ENCODE measurements around the gene LHFPL4.

The LHFPL4 gene

DNA sequence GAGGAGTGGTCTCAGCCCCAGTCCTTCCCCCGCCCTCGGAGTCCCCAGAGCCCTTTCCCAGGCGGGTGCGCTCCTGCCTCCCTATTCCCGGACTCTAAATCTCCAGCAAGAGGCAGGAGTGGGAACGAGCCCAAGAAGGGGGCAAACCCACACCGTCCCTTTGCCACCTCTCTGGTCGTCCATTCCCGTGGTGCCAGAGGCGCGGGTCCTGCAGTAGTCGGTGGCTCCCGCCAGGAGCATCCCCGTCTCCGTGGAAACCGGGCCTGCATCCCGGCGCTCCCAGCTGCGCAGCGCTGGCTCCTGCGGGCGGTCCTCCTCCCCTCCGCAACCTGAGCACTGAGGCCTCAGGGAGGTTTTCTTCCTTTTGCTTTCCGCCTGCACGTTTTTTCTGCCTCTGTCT is 44.8 kb downstream of the LHFPL4 start:
- peaks cover 0 to 26% (median 15%) of the 10 kb centered on the region in 3 experiments for H3K27me3 ChIP-seq (ENCODE audit: control insufficient read depth in 3 of 3, insufficient read depth in 3 of 3, low read depth in 1 of 3, low read length in 3 of 3)
- no peak overlapping the region for H3K27ac ChIP-seq (replicated peaks; ENCODE audit: low read length)
- no peak overlapping the region for H4K91ac ChIP-seq (ENCODE audit: low read depth, low read length, poor library complexity)
- no peak overlapping the region for H2BK120ac ChIP-seq (ENCODE audit: low read depth, low read length)
- H3K9ac ChIP-seq (ENCODE audit: low read depth, low read length, poor library complexity) = no peak overlapping the region
- H2BK12ac ChIP-seq (ENCODE audit: low read length) = no peak overlapping the region
- H2BK5ac ChIP-seq (ENCODE audit: low read length) = no peak overlapping the region
- H4K8ac ChIP-seq (ENCODE audit: low read depth, low read length) = no peak overlapping the region
- no peak overlapping the region for H3K4me2 ChIP-seq (ENCODE audit: insufficient read depth, low read length, poor library complexity, severe bottlenecking)
- no peak overlapping the region for H2AFZ ChIP-seq (ENCODE audit: low read length)
- H2BK15ac ChIP-seq (ENCODE audit: low read length) = no peak overlapping the region
- no peaks in the 10 kb centered on the region for H3K79me1 ChIP-seq (ENCODE audit: low read depth, low read length)
- no peaks in the 10 kb centered on the region for H3K9me3 ChIP-seq (replicated peaks in 1 of 2; ENCODE audit: control insufficient read depth in 2 of 2, insufficient read depth in 1 of 2, low read depth in 1 of 2, low read length in 2 of 2)
- no peak overlapping the region for H2AK5ac ChIP-seq (ENCODE audit: low read depth, low read length)
- H3K18ac ChIP-seq (ENCODE audit: low read length) = no peak overlapping the region
- WGBS, 2 donors (ENCODE audit: extremely low coverage in 2 of 2, insufficient read length in 2 of 2, insufficient replicate concordance in 1 of 2) = no CpG with 5 or more reads among the region's 25 CpGs
- H3K36me3 ChIP-seq (replicated peaks in 1 of 2; ENCODE audit: control insufficient read depth in 2 of 2, insufficient read depth in 2 of 2, low read length in 2 of 2) = no peaks in the 10 kb centered on the region
- no peak overlapping the region for H3K14ac ChIP-seq (ENCODE audit: low read length)
- H3K23ac ChIP-seq (ENCODE audit: low read depth, low read length, poor library complexity) = peak overlapping the region; percentile 31
- no peak overlapping the region for H3K4ac ChIP-seq (ENCODE audit: low read length)
- DNase-seq (ENCODE audit: low spot score) = no peak
- H3K4me1 ChIP-seq (ENCODE audit: control insufficient read depth in 2 of 2, insufficient read depth in 1 of 2, low read depth in 1 of 2, low read length in 2 of 2) = no peaks in the 10 kb centered on the region
- H3K4me3 ChIP-seq (ENCODE audit: low read length in 2 of 2) = no peak overlapping the region

DNA sequence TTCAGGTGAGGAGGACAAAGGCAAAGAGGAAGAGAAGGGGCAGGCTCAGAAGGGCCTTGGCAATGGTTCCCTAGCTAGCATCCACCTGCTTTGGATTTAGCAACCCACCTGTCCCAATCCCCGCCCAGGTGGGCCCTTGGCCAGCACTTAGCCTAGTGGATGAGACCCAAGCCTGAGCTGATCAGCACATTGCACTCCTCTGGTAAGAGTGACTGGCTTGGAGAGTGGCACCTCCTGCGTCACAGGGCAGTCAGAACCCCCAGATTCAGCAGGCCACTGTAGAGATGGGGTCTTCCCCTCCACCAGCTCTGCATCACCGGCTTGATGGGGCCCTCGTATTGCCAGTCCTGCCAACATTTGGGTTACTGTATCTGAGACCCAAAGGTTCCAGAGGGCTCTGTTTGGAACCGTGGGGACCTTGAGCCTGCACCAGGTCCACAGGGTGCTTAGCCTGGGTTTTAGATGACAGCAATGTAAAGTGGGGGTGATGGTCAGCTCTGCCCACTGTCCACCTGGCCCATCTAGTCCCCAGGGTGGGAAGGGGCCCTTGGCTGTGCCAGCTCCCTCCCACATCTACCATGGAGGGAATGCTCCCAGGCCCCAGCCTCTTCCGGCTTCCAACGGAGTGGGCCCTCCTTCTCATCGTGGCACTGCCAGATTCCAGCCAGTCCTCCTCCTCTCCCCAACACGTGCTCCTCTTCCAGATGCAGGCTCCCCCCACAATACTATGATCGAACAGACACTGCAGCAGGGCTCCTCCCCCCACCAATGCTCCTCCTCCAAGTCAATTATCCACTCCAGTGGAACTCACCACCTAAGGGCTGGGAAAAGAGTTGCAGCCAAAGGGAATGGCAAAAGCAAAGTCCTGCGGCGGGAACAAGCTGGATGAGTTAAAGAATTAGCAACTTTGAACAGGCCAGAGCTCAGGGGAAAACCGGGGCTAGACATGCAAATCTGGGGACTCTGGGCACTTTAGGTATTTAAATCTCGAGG is 45.7 kb downstream of the LHFPL4 start:
- H3K9ac ChIP-seq (ENCODE audit: low read depth, low read length, poor library complexity) = no peak overlapping the region
- H3K4me2 ChIP-seq (ENCODE audit: insufficient read depth, low read length, poor library complexity, severe bottlenecking) = no peak overlapping the region
- H3K23ac ChIP-seq (ENCODE audit: low read depth, low read length, poor library complexity) = no peak overlapping the region
- DNase-seq (ENCODE audit: low spot score) = no peak
- no peak overlapping the region for H3K4me3 ChIP-seq (ENCODE audit: low read length in 2 of 2)
- no peak overlapping the region for H2BK15ac ChIP-seq (ENCODE audit: low read length)
- no peak overlapping the region for H3K14ac ChIP-seq (ENCODE audit: low read length)
- no peak overlapping the region for H3K27ac ChIP-seq (replicated peaks; ENCODE audit: low read length)
- H2AFZ ChIP-seq (ENCODE audit: low read length) = no peak overlapping the region
- H3K36me3 ChIP-seq (replicated peaks in 1 of 2; ENCODE audit: control insufficient read depth in 2 of 2, insufficient read depth in 2 of 2, low read length in 2 of 2) = no peaks in the 10 kb centered on the region
- no peak overlapping the region for H2BK120ac ChIP-seq (ENCODE audit: low read depth, low read length)
- no peak overlapping the region for H4K8ac ChIP-seq (ENCODE audit: low read depth, low read length)
- H3K4me1 ChIP-seq (ENCODE audit: control insufficient read depth in 2 of 2, insufficient read depth in 1 of 2, low read depth in 1 of 2, low read length in 2 of 2) = no peaks in the 10 kb centered on the region
- H3K4ac ChIP-seq (ENCODE audit: low read length) = no peak overlapping the region
- WGBS, 2 donors (ENCODE audit: extremely low coverage in 2 of 2, insufficient read length in 2 of 2, insufficient replicate concordance in 1 of 2) = no CpG with 5 or more reads among the region's 14 CpGs
- no peaks in the 10 kb centered on the region for H3K9me3 ChIP-seq (replicated peaks in 1 of 2; ENCODE audit: control insufficient read depth in 2 of 2, insufficient read depth in 1 of 2, low read depth in 1 of 2, low read length in 2 of 2)
- no peak overlapping the region for H3K18ac ChIP-seq (ENCODE audit: low read length)
- no peaks in the 10 kb centered on the region for H3K79me1 ChIP-seq (ENCODE audit: low read depth, low read length)
- no peak overlapping the region for H2BK12ac ChIP-seq (ENCODE audit: low read length)
- no peak overlapping the region for H2AK5ac ChIP-seq (ENCODE audit: low read depth, low read length)
- no peak overlapping the region for H2BK5ac ChIP-seq (ENCODE audit: low read length)
- no peak overlapping the region for H4K91ac ChIP-seq (ENCODE audit: low read depth, low read length, poor library complexity)
- peaks cover 0 to 26% (median 15%) of the 10 kb centered on the region in 3 experiments for H3K27me3 ChIP-seq (ENCODE audit: control insufficient read depth in 3 of 3, insufficient read depth in 3 of 3, low read depth in 1 of 3, low read length in 3 of 3)

DNA sequence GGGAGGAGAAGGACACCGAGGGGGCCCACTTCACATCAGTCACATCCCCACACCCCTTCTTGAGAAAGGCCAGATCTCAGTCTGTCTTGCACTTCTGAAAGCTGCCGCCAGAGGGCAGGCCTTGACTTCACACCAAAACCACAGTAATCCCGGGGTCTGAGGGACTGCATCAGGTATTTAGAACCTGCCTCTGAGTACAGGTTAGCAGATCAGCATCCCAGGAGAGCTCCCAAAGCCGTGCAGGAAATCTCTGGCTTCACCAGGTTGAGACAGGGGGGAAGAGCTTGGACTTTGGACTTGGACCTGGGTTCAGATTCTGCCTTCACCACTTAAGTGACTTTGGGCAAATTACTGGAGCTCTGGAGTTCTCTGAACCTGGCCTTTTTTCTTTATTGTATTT is 50.3 kb downstream of the LHFPL4 start:
- Histone ChIP-seq H2BK15ac (ENCODE audit: low read length) (no peak overlapping the region), H3K36me3 (replicated peaks in 1 of 2; ENCODE audit: control insufficient read depth in 2 of 2, insufficient read depth in 2 of 2, low read length in 2 of 2) (no peaks in the 10 kb centered on the region), H2BK120ac (ENCODE audit: low read depth, low read length) (no peak overlapping the region), H2AFZ (ENCODE audit: low read length) (no peak overlapping the region), H3K27ac (replicated peaks; ENCODE audit: low read length) (no peak overlapping the region), H2BK5ac (ENCODE audit: low read length) (no peak overlapping the region), H2BK12ac (ENCODE audit: low read length) (no peak overlapping the region), H4K91ac (ENCODE audit: low read depth, low read length, poor library complexity) (no peak overlapping the region), H3K79me1 (ENCODE audit: low read depth, low read length) (no peaks in the 10 kb centered on the region), H3K4me2 (ENCODE audit: insufficient read depth, low read length, poor library complexity, severe bottlenecking) (no peak overlapping the region), H3K27me3 (ENCODE audit: control insufficient read depth in 3 of 3, insufficient read depth in 3 of 3, low read depth in 1 of 3, low read length in 3 of 3) (peaks cover 0 to 34% (median 20%) of the 10 kb centered on the region in 3 experiments), H3K14ac (ENCODE audit: low read length) (no peak overlapping the region), H4K8ac (ENCODE audit: low read depth, low read length) (no peak overlapping the region), H3K9ac (ENCODE audit: low read depth, low read length, poor library complexity) (no peak overlapping the region), H3K4ac (ENCODE audit: low read length) (no peak overlapping the region), H3K18ac (ENCODE audit: low read length) (no peak overlapping the region), H3K4me1 (ENCODE audit: control insufficient read depth in 2 of 2, insufficient read depth in 1 of 2, low read depth in 1 of 2, low read length in 2 of 2) (peaks cover 6 to 10% of the 10 kb centered on the region in 2 donors), H3K9me3 (replicated peaks in 1 of 2; ENCODE audit: control insufficient read depth in 2 of 2, insufficient read depth in 1 of 2, low read depth in 1 of 2, low read length in 2 of 2) (peaks cover 0 to 2% of the 10 kb centered on the region in 2 donors), H2AK5ac (ENCODE audit: low read depth, low read length) (no peak overlapping the region), H3K4me3 (ENCODE audit: low read length in 2 of 2) (no peak overlapping the region), H3K23ac (ENCODE audit: low read depth, low read length, poor library complexity) (no peak overlapping the region)
- no CpG with 5 or more reads among the region's 4 CpGs for WGBS, 2 donors (ENCODE audit: extremely low coverage in 2 of 2, insufficient read length in 2 of 2, insufficient replicate concordance in 1 of 2)
- peak; percentile 85 for DNase-seq (ENCODE audit: low spot score)

DNA sequence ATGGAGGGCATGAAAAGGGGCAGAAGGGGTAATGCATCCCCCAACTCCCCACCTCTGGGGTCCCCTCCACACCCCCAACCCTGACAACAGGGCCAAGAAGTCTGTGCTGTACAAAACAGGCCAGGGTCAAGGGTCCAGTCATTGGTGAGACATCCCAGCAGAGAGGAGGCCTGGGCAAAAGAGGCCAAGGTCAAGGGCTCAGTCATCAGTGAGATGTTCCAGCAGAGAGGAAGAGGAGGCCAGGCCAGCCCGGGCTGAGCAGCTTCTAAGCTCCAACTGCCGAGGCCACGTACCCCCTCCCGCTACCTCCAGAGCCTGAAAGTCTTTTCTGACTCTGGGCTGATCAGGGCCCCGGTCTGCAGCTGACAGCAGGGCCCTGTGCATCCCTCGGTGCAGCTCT is 52.4 kb downstream of the LHFPL4 start:
- peaks cover 0 to 2% of the 10 kb centered on the region in 2 donors for H3K9me3 ChIP-seq (replicated peaks in 1 of 2; ENCODE audit: control insufficient read depth in 2 of 2, insufficient read depth in 1 of 2, low read depth in 1 of 2, low read length in 2 of 2)
- H2BK5ac ChIP-seq (ENCODE audit: low read length) = peak overlapping the region; percentile 83
- H2AFZ ChIP-seq (ENCODE audit: low read length) = no peak overlapping the region
- no peak for DNase-seq (ENCODE audit: low spot score)
- no peak overlapping the region for H2BK15ac ChIP-seq (ENCODE audit: low read length)
- H2BK12ac ChIP-seq (ENCODE audit: low read length) = no peak overlapping the region
- H4K8ac ChIP-seq (ENCODE audit: low read depth, low read length) = no peak overlapping the region
- peaks cover 0 to 25% (median 15%) of the 10 kb centered on the region in 3 experiments for H3K27me3 ChIP-seq (ENCODE audit: control insufficient read depth in 3 of 3, insufficient read depth in 3 of 3, low read depth in 1 of 3, low read length in 3 of 3)
- no peaks in the 10 kb centered on the region for H3K79me1 ChIP-seq (ENCODE audit: low read depth, low read length)
- H4K91ac ChIP-seq (ENCODE audit: low read depth, low read length, poor library complexity) = no peak overlapping the region
- no peak overlapping the region for H2AK5ac ChIP-seq (ENCODE audit: low read depth, low read length)
- H3K4me1 ChIP-seq (ENCODE audit: control insufficient read depth in 2 of 2, insufficient read depth in 1 of 2, low read depth in 1 of 2, low read length in 2 of 2) = peaks cover 8 to 10% of the 10 kb centered on the region in 2 donors
- H3K4ac ChIP-seq (ENCODE audit: low read length) = no peak overlapping the region
- no peak overlapping the region for H3K18ac ChIP-seq (ENCODE audit: low read length)
- H3K23ac ChIP-seq (ENCODE audit: low read depth, low read length, poor library complexity) = peak overlapping the region; percentile 10
- no peak overlapping the region for H3K14ac ChIP-seq (ENCODE audit: low read length)
- no peak overlapping the region for H2BK120ac ChIP-seq (ENCODE audit: low read depth, low read length)
- H3K4me2 ChIP-seq (ENCODE audit: insufficient read depth, low read length, poor library complexity, severe bottlenecking) = no peak overlapping the region
- H3K4me3 ChIP-seq (ENCODE audit: low read length in 2 of 2) = no peak overlapping the region
- no peaks in the 10 kb centered on the region for H3K36me3 ChIP-seq (replicated peaks in 1 of 2; ENCODE audit: control insufficient read depth in 2 of 2, insufficient read depth in 2 of 2, low read length in 2 of 2)
- no peak overlapping the region for H3K27ac ChIP-seq (replicated peaks; ENCODE audit: low read length)
- no CpG with 5 or more reads among the region's 6 CpGs for WGBS, 2 donors (ENCODE audit: extremely low coverage in 2 of 2, insufficient read length in 2 of 2, insufficient replicate concordance in 1 of 2)
- no peak overlapping the region for H3K9ac ChIP-seq (ENCODE audit: low read depth, low read length, poor library complexity)
